Natural killer cell (primary cell): Measurements from ENCODE around the gene PMIS2. TPM values are rescaled to one million over a fixed set of nuclear protein-coding genes. Genes with fewer than 3 reads are reported as not detected.

ENCODE experiments used
- ATAC-seq, 3 donors: fragments of 150-1000 bp in 2 of 3; fragments of 200-7000 bp in 1 of 3; cut with Tn5 transposase; 1 replicate in 1 of 3; 2 replicates in 2 of 3; pipeline ENCODE4 v1.10.0; 2021; ENCODE audit warnings: mild to moderate bottlenecking in 2 of 3, moderate library complexity in 2 of 3
- DNase-seq, 2 donors: peaks; one replicate each; pipeline versions ENCODE4 v3.0.0 to v3.0.0-alpha.2; 2013 to 2021; ENCODE audit warnings: mixed read lengths in 1 of 2
- H3K27ac ChIP-seq: one replicate; pipeline ENCODE4 v1.5.1; 2013; ENCODE audit warnings: mild to moderate bottlenecking, low read length
- H3K27me3 ChIP-seq: one replicate; pipeline ENCODE4 v1.6.1; 2013; ENCODE audit warnings: low read length; ENCODE audit not compliant: control insufficient read depth, insufficient read depth
- H3K36me3 ChIP-seq: one replicate; pipeline ENCODE4 v1.6.1; 2013; ENCODE audit warnings: low read length; ENCODE audit not compliant: control insufficient read depth, insufficient read depth
- H3K4me1 ChIP-seq: one replicate; pipeline ENCODE4 v1.6.1; 2013; ENCODE audit warnings: low read length; ENCODE audit not compliant: control insufficient read depth, insufficient read depth
- H3K4me3 ChIP-seq: one replicate; pipeline ENCODE4 v1.5.1; 2013; ENCODE audit warnings: low read length
- H3K9me3 ChIP-seq: one replicate; pipeline ENCODE4 v1.6.1; 2013; ENCODE audit warnings: low read length; ENCODE audit not compliant: control insufficient read depth, insufficient read depth
- H3K27ac Mint-ChIP-seq, 2 donors: one replicate each; pipeline ENCODE4 v1.8.0; 2022; ENCODE audit warnings: mild to moderate bottlenecking in 2 of 2, mixed read lengths in 2 of 2, moderate library complexity in 1 of 2
- H3K27me3 Mint-ChIP-seq, 2 donors: one replicate each; pipeline ENCODE4 v1.8.0; 2022; ENCODE audit warnings: low read depth in 2 of 2, mixed read lengths in 2 of 2
- H3K36me3 Mint-ChIP-seq: one replicate; pipeline ENCODE4 v1.8.0; 2022; ENCODE audit warnings: mixed read lengths
- H3K4me1 Mint-ChIP-seq, 2 donors: one replicate each; pipeline ENCODE4 v1.8.0; 2022; ENCODE audit warnings: mixed read lengths in 2 of 2
- H3K4me3 Mint-ChIP-seq: one replicate; pipeline ENCODE4 v1.8.0; 2022; ENCODE audit warnings: mild to moderate bottlenecking, moderate library complexity, mixed read lengths
- H3K9me3 Mint-ChIP-seq, 2 donors: one replicate each; pipeline ENCODE4 v1.8.0; 2022; ENCODE audit warnings: mixed read lengths in 2 of 2
- WGBS: methylation state at CpG from one replicate; pipeline ENCODE4 v1.1.7; 2013; ENCODE audit warnings: missing lambda C conversion rate; ENCODE audit not compliant: insufficient coverage; 5-methylcytosine and 5-hydroxymethylcytosine counted together
- intact Hi-C: fragments of 100-400 bp; cut with micrococcal nuclease; formaldehyde crosslinking; loops from one replicate; pipeline ENCODE4 v1.14.2; 2022
- total RNA-seq, 4 donors: library from RNA; stranded (reverse); fragments of 120-200 nt in 1 of 4; gene quantifications; one replicate each; pipeline versions ENCODE4 v1.2.3 to v1.2.4, GENCODE V29; 2013 to 2022
- TF ChIP-seq, protein P1 (sequence below): fragments of 200-600 bp; IDR thresholded peaks from one replicate; pipeline ENCODE4 v1.8.0; 2022; ENCODE audit warnings: antibody characterized with exemption

Gene PMIS2
- total RNA-seq, 3 donors from 2014 or later (not counting 1 experiment from before 2014, with no cell fraction given): not detected

DNA sequence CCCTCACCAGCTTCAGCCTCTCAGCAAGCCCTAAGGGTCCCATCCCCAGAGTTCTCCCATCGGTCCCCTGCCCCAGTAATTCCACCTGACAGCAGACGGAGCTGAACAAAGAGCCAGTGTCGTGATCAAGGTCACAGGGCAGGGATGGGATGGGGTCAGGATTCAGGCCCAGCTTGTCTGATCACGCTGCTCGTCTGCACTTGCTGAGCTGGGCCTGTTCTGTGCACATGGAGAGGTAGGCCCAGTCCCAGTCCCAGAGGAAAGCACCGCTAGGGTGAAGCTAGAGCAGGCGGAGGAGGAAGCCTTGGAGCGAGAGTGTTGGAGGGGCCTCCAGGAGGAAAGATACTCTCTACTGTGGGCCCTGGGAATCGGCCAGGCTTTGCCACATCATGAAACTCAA lies 35.7 kb downstream of the PMIS2 start:
- WGBS: 96% methylated on average over 9 of the region's 9 CpGs
- Mint-ChIP-seq H3K27ac (no peak overlapping the region), H3K9me3 (no peaks in the 10 kb centered on the region), H3K4me1 (no peaks in the 10 kb centered on the region), H3K27me3 (no peaks in the 10 kb centered on the region), H3K4me3 (no peak overlapping the region), H3K36me3 (no peaks in the 10 kb centered on the region)
- Histone ChIP-seq H3K27me3 (no peaks in the 10 kb centered on the region), H3K4me1 (no peaks in the 10 kb centered on the region), H3K36me3 (peaks cover 8% of the 10 kb centered on the region), H3K27ac (no peak overlapping the region), H3K9me3 (no peaks in the 10 kb centered on the region), H3K4me3 (no peak overlapping the region)
- intact Hi-C loops: no loop called here
- DNase-seq (no peak), ATAC-seq (no peak)
- TF ChIP-seq, protein P1, sequence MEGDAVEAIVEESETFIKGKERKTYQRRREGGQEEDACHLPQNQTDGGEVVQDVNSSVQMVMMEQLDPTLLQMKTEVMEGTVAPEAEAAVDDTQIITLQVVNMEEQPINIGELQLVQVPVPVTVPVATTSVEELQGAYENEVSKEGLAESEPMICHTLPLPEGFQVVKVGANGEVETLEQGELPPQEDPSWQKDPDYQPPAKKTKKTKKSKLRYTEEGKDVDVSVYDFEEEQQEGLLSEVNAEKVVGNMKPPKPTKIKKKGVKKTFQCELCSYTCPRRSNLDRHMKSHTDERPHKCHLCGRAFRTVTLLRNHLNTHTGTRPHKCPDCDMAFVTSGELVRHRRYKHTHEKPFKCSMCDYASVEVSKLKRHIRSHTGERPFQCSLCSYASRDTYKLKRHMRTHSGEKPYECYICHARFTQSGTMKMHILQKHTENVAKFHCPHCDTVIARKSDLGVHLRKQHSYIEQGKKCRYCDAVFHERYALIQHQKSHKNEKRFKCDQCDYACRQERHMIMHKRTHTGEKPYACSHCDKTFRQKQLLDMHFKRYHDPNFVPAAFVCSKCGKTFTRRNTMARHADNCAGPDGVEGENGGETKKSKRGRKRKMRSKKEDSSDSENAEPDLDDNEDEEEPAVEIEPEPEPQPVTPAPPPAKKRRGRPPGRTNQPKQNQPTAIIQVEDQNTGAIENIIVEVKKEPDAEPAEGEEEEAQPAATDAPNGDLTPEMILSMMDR: no peak

DNA sequence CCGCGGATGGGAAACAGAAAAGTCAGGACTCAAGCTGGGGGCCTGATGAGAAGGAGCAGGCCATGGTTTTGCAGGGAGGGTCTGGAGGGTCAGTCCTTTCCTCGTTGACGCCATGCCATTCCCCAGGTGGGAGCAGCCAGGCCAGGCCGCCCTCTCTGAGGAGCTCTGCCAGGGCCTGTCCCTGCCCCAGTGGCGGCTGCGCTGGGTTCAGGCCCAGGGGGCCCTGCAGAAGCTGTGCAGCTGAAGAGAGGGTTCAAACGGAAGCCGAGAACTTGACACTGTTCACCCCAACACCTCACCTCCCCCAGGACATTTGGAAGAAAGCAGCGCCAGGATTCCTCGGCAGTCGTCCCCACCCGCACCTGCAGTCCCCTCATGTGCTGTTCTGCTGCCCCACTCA lies 36.8 kb downstream of the PMIS2 start:
- H3K4me3 Mint-ChIP-seq: no peak overlapping the region

DNA sequence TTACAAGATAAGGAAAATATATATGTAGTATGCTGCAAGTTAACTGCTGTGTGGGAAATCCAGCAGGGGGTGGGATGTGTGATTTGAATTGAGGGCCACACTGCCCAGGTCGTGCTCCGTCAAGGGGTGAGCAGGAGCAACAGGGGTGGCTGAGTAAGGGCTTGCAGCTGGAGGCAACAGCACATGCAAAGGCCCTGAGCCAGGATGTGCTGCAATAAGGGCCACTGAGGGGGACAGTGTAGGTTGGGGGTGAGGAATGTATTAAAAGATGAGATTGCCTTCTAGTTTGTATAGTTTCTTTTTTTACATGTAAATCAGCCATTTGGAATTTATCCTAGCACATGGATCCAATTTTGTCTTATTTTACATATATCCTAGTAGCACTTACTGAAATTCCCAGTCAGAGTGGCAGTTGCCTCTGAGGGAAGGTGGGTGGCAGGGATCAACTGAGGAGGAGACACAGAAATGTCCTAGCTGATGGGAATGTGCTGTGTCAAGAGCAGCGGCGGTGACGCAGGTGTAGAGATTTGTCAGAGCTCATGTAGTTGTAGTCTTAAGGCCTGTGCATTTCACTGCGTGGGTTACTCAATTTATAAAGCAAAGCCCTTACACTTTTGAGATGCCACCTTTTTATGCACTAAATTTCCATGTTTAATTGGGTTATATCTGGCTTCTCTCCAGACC lies 37.5 kb downstream of the PMIS2 start:
- Mint-ChIP-seq H3K4me3 (no peak overlapping the region), H3K36me3 (no peaks in the 10 kb centered on the region), H3K27ac (no peak overlapping the region), H3K4me1 (peaks cover 6% of the 10 kb centered on the region in 2 donors), H3K9me3 (no peaks in the 10 kb centered on the region), H3K27me3 (no peaks in the 10 kb centered on the region)
- Histone ChIP-seq H3K9me3 (no peaks in the 10 kb centered on the region), H3K27me3 (no peaks in the 10 kb centered on the region), H3K4me3 (no peak overlapping the region), H3K4me1 (peaks cover 8% of the 10 kb centered on the region), H3K27ac (no peak overlapping the region), H3K36me3 (peaks cover 2% of the 10 kb centered on the region)
- DNase-seq: no peak
- intact Hi-C loops: no loop called here
- 95% methylated on average over 6 of the region's 6 CpGs for WGBS
- TF ChIP-seq, protein P1: no peak
- ATAC-seq: no peak

More for the DNA sequence above, 36.8 kb downstream of the PMIS2 start:
- H3K36me3 Mint-ChIP-seq: no peaks in the 10 kb centered on the region
- intact Hi-C loops: no loop called here
- peaks cover under 1% of the 10 kb centered on the region for H3K4me1 ChIP-seq
- no peaks in the 10 kb centered on the region for H3K9me3 ChIP-seq
- peaks cover 4% of the 10 kb centered on the region for H3K36me3 ChIP-seq
- WGBS: 98% methylated on average over 13 of the region's 13 CpGs
- no peak overlapping the region for H3K4me3 ChIP-seq
- DNase-seq: no peak
- H3K4me1 Mint-ChIP-seq: no peaks in the 10 kb centered on the region
- no peak for ATAC-seq
- TF ChIP-seq, protein P1: no peak
- H3K27me3 Mint-ChIP-seq: no peaks in the 10 kb centered on the region
- H3K27ac ChIP-seq: no peak overlapping the region
- no peaks in the 10 kb centered on the region for H3K9me3 Mint-ChIP-seq
- H3K27ac Mint-ChIP-seq: no peak overlapping the region
- H3K27me3 ChIP-seq: no peaks in the 10 kb centered on the region

DNA sequence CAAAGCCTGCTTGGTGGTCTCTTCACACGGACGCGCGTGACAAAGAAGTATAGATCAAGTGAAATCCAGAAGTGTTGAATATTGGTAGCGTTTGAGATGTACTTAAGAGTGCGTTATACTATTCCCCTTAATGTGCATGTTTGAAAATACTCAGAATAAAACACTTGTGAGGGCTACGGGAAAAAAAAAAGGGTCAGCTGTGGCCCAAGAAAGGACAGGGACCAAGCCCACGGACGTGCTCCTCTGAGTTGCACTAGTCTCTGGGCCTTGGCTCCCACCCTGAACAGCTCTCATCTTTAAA lies 42.2 kb downstream of the PMIS2 start:
- 25% methylated on average over 9 of the region's 9 CpGs for WGBS
- Mint-ChIP-seq H3K4me1 (peaks cover 26 to 39% of the 10 kb centered on the region in 2 donors), H3K4me3 (peak overlapping the region; percentile 99), H3K9me3 (no peaks in the 10 kb centered on the region), H3K27me3 (no peaks in the 10 kb centered on the region), H3K27ac (peak overlapping the region; percentile 96 to 97), H3K36me3 (peaks cover 11% of the 10 kb centered on the region)
- DNase-seq: no peak
- Histone ChIP-seq H3K9me3 (no peaks in the 10 kb centered on the region), H3K36me3 (peaks cover 28% of the 10 kb centered on the region), H3K27me3 (no peaks in the 10 kb centered on the region), H3K4me1 (peaks cover 23% of the 10 kb centered on the region), H3K4me3 (peak overlapping the region; percentile 86), H3K27ac (peak overlapping the region; percentile 89)
- ATAC-seq: no peak
- intact Hi-C loops: loop anchor here (1.0 to 2.0 kb wide), 4 partner anchors 16 to 89 kb away; partner anchors contain the start of genes COX6B1 and HAUS5
- TF ChIP-seq, protein P1: no peak
